Measurements from ENCODE around the gene MAP1B.

The MAP1B gene

DNA sequence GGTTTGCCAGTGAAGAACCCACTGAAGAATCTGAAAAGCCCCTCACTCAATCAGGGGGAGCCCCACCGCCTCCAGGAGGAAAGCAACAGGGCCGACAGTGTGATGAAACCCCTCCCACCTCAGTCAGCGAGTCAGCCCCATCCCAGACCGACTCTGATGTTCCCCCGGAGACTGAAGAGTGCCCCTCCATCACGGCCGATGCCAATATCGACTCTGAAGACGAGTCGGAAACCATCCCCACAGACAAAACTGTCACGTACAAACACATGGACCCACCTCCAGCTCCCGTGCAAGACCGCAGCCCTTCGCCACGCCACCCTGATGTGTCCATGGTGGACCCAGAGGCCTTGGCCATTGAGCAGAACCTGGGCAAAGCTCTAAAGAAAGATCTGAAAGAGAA, 92.4 kb downstream of the MAP1B start:
- no peak for DNase-seq

- no peak for DNase-seq
These were observed 95.1 kb downstream of the MAP1B start for GRCh38 chr5:72202331-72202825.

- no peak for DNase-seq
These were observed 96.1 kb downstream of the MAP1B start for GRCh38 chr5:72203251-72203845.

GRCh38 chr5:72204946-72205345, 97.7 kb downstream of the MAP1B start:
- no peak for DNase-seq

DNA sequence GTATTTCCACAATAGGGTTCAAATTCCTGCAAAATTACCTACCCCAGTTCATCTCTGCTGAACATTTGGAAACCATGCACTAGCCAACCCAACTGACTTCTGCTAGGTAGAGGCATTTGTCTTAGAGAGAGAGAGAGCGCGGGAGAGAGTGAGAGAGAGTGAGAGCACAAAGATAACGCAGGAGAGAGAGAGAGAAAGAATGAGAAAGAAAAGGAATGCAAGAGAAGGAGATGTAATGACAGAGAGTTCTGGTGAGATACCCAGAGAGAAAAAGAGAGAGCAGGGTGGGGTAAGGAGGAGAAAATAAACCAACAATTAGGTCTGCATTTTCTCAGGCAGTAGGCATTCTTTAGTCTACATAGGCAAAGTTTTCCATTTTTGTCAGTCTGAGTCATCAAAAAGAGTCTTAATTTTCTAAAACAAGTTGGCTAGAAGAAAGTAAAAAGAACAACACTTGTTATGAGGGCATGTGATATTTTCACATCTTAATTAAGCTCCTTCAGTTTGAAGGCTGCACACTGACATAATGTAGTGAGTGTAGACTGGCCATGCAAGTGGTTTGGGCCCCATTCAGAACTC, 98.2 kb downstream of the MAP1B start:
- DNase-seq = no peak

GRCh38 chr5:72206160-72206559, 98.9 kb downstream of the MAP1B start:
- DNase-seq = no peak

GRCh38 chr5:72206994-72207393, 99.7 kb downstream of the MAP1B start:
- no peak for DNase-seq

- DNase-seq = no peak
These were observed 101.2 kb downstream of the MAP1B start for GRCh38 chr5:72208324-72208926.

DNA sequence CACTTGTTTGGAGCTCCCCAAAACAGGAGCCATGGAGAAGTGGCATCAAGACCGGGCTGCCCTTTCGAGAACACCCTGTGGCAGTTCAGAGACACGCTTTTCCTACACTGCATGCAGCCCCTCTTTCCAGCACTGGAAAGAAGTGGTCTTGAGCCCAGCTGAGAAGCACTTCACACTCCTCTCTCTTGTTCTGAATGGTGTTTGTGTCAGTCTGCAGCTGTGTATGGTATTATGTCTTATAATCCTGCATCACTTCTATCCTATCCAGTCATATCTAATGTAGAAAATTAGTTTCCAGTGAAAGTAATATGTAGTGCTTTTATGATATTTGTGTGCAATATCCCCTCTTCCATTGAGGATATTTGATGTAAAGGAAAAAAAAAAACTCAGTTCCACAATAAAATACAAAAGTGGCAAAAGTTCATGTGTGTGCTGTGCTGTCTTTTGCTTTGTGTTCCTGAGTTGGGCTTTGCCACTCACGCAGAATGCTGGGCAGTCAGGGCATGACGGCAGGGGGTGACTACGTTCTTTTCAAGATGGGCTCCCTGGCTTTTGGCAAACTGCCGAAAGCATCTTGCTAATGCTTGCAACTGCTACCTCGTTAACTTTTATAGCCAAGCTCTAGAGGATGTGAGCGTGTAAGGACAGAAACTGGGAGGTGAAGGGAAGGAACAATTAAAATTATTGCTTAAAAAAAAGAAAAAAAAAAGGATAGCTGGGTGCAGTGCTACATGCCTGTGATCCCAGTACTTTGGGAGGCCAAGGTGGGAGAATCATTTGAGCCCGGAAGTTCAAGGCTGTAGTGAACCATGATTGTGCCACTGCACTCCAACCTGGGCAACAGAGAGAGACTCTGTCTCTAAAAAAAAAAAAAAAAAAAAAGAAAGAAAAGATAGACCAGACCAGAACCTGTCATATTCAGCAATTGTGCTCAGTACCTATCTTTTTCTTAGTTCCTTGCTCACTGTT, 102.2 kb downstream of the MAP1B start:
- DNase-seq = no peak

- DNase-seq = peak; percentile 6
These were observed 103.8 kb downstream of the MAP1B start for GRCh38 chr5:72210888-72211678.

GRCh38 chr5:72212171-72212570, 104.9 kb downstream of the MAP1B start:
- DNase-seq = no peak

DNA sequence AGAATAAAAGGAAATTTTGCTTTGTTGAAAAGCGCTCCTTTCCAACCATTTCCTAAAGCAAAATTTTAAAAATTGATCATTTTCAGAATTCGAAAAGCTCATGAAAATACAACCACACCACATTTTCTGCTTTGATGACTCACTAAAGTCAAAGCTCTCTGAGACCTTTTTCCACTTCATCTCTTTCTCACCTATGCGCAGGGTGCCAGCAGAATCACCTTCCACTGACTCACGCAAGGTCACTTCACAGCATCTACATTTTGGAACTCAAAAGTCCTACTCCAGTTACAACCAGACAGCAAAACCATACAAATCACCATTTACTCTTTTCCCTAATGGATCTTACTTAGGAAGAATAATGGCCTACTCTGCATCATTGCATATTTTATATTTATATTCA, 106.2 kb downstream of the MAP1B start:
- no peak for DNase-seq

- no peak for DNase-seq
These were observed 106.9 kb downstream of the MAP1B start for GRCh38 chr5:72214168-72214567.

- DNase-seq = no peak
These were observed 109.5 kb downstream of the MAP1B start for GRCh38 chr5:72216756-72217155.

DNA sequence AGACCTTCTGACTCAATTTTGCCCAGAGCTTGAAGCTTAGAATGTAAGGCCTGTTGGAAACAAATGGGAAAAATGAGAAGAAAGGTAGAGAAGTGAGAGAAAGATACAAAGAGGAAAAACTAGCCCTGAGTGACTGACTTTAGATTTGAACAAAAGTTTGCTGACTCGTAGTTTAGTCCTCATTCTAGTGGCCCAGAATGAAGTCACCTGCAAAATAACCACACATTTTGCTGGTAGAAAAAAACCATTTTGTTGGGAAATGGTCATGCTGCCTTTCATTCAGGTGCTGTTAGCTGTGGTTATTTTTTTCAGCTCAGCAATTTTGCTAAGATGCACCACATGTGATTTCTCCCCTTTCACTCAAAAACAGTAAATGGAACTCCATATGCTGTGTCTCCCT, 113.8 kb downstream of the MAP1B start:
- no peak for DNase-seq

- no peak for DNase-seq
These were observed 114.3 kb downstream of the MAP1B start for GRCh38 chr5:72221541-72221940.

DNA sequence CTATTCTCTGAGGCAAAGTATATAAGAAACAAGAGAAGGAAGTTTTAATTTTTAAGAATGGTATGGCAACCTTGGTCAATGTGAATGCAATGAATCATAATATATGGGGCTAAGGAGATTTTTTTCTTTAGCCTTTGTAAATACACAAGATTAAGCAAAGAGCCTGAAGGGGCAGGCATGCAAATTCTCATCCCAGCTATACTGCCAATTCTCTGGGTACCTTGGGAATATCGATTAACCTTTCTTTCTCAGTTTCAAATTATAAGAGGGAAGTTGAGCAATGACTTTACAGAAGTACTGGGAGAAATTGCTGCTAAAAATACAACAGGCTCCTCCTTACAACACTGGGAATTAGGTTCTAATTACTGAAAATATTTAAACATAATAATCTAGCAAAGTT, 115.2 kb downstream of the MAP1B start:
- DNase-seq = no peak

- DNase-seq = no peak
These were observed 116.1 kb downstream of the MAP1B start for GRCh38 chr5:72223371-72223770.

- DNase-seq = no peak
These were observed 117.7 kb downstream of the MAP1B start for GRCh38 chr5:72224946-72225463.

- no peak for DNase-seq
These were observed 118.5 kb downstream of the MAP1B start for GRCh38 chr5:72225741-72226140.

- DNase-seq = peak; percentile 92
These were observed 119.7 kb downstream of the MAP1B start for GRCh38 chr5:72226950-72227349.

DNA sequence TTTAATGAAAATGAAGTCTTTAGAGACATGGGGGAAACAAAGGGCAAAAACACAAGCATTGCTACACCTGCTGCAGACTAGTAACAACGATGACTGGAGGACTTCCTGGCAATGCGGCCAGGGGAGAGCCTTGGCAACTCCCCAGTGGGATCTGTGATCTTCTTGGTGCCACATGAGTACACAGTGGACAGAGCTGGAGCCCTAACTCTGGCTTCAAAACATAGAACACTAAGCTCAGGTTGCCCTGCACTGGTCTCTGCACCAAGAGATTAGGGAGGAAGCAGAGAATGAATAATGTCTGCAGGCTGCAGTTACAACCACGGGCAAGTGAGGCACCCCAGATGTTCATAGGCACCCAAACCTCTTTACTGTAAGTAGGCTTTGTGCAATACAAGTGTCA, 121.7 kb downstream of the MAP1B start:
- peak; percentile 17 for DNase-seq
